ENCODE measurements around the gene TIMP4. TPM values are rescaled to one million over a fixed set of nuclear protein-coding genes. Genes with fewer than 3 reads are reported as not detected.

The TIMP4 gene
- polyA plus RNA-seq, 1 of the 3 experiments (the other 2 are of a cell fraction), result not detected

DNA sequence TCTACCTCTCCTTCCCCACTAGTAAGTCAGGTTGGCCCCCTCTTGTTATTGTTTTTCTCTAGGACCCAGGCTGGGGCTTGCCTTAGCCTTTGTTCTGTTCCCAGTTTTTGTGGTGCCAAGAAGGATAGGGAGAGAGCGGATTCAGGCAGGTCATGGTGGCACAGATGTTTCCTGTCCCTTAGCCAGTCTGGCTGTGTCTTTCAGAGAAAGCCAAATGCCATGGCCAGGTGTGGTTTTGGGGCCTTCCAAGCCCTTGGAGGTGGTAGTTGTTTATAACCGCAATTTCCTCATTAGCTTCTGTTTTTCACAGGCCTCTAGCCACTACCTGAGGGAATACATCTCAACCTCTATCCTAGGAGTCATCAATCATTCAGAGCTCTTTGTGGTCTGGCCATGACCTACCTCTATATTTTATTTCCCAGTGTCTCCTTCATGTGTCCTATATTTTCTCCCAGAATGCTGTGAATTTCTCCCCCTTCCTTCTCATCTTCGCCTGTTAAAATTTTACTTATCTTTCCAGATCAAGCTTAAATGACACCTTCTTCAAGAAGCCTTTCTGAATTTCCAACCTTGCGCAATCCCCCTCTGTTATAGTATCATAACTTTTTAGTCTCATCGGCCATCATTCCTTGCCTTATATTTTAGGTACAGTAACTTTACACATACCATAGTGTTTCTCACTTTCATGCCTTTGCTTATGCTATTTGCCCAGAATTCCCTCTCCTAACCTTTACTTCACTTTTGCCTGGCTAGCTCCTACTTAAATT is 38.2 kb downstream of the TIMP4 start (continued):
- no peak for TF ChIP-seq ZBTB33 (IDR thresholded peaks at IDR 0.05; ENCODE audit: borderline replicate concordance, low read depth)
- TF ChIP-seq FOXJ3 (CRISPR knock-in tag; IDR thresholded peaks at IDR 0.05), result no peak
- TF ChIP-seq MEF2A (IDR thresholded peaks at IDR 0.05; ENCODE audit: borderline replicate concordance, low read depth), result no peak

DNA sequence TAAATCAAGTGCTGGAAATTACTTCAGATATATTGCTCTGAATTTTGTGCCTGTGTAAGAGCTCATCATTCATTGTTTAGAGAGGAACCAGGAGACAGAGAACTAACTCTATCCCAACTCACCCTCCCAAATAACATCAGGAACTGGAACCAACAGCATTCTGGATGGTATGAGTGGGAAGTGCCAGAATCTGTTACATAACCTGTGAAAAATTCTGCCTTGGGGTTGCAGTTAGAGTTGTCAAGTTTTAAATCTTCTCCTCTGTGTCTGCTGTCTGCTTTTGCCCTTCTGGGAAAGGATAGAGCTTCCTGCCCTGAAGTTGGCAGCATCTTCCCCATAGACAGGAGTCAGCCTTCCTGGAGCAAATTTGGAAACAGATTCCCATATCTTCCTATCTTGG is 41.2 kb downstream of the TIMP4 start:
- H3K4me1 ChIP-seq (ENCODE audit: control insufficient read depth in 1 of 2, insufficient read depth in 2 of 2, low read depth in 1 of 2, low read length in 1 of 2), result no peaks in the 10 kb centered on the region; a peak in 1 of 4 replicates
- H4K20me1 ChIP-seq (ENCODE audit: insufficient read depth), result no peaks in the 10 kb centered on the region
- no peak overlapping the region for H3K4me2 ChIP-seq
- H3K79me2 ChIP-seq (ENCODE audit: insufficient read depth), result no peaks in the 10 kb centered on the region
- H3K9ac ChIP-seq, result no peak overlapping the region
- H3F3A ChIP-seq (replicated peaks; ENCODE audit: insufficient read depth), result no peaks in the 10 kb centered on the region
- no peak overlapping the region for H3K4me3 ChIP-seq (ENCODE audit: low read depth in 2 of 2, low read length in 1 of 2)
- no peak for TF ChIP-seq RFX5 (IDR thresholded peaks at IDR 0.05; ENCODE audit: low read length)
- TF ChIP-seq ELF1 (IDR thresholded peaks at IDR 0.05), result no peak
- TF ChIP-seq GABPA (IDR thresholded peaks at IDR 0.05; ENCODE audit: low read depth), result no peak
- CTCF ChIA-PET, result interaction anchor here (0.8 to 1.8 kb wide), 3 partner anchors 18 to 363 kb away, joined by 3 to 7 read pairs (median 4); no protein-coding TSS in a partner anchor
- POLR2A ChIA-PET, result no interaction called here
- no peaks in the 10 kb centered on the region for H3K9me3 ChIP-seq
- DNase-seq, result no peak
- H3K27ac ChIP-seq (ENCODE audit: low read depth in 2 of 2, low read length in 1 of 2), result no peak overlapping the region
- no peak overlapping the region for H2AFZ ChIP-seq (ENCODE audit: low read depth)
- no peaks in the 10 kb centered on the region for H3K9me2 ChIP-seq
- no peaks in the 10 kb centered on the region for H3K27me3 ChIP-seq (ENCODE audit: insufficient read depth)
- no peaks in the 10 kb centered on the region for H3K36me3 ChIP-seq (replicated peaks in 1 of 2; ENCODE audit: control insufficient read depth in 1 of 2, insufficient read depth in 2 of 2, low read length in 1 of 2)

DNA sequence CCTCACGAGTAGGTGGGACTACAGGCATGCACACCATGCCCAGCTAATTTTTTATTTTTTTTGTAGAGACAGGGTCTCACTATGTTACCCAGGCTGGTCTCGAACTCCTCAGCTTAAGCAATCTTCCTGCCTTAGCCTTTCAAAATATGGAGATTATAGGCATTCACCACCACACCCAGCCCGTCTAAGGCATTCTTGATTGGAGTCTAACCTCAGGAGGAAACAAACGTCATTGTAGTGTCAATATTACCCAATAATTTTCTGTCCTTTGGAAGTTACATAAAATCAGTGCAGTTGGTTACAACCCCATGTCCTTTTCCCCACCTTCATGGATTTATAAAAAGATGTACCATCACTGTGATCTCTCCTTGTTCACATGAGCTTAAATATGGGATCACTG is 41.8 kb downstream of the TIMP4 start:
- ChIA-PET CTCF (interaction anchor here (0.8 to 1.8 kb wide), 5 partner anchors 13 to 363 kb away, joined by 3 to 7 read pairs (median 4); no protein-coding TSS in a partner anchor), POLR2A (no interaction called here)

More for the DNA sequence above, 41.8 kb downstream of the TIMP4 start:
- Histone ChIP-seq H3K4me1 (ENCODE audit: control insufficient read depth in 1 of 2, insufficient read depth in 2 of 2, low read depth in 1 of 2, low read length in 1 of 2) (no peaks in the 10 kb centered on the region; a peak in 1 of 4 replicates), H3K9me3 (no peaks in the 10 kb centered on the region), H3K9ac (no peak overlapping the region), H2AFZ (ENCODE audit: low read depth) (no peak overlapping the region), H4K20me1 (ENCODE audit: insufficient read depth) (no peaks in the 10 kb centered on the region), H3K27ac (ENCODE audit: low read depth in 2 of 2, low read length in 1 of 2) (no peak overlapping the region), H3F3A (replicated peaks; ENCODE audit: insufficient read depth) (no peaks in the 10 kb centered on the region), H3K4me3 (ENCODE audit: low read depth in 2 of 2, low read length in 1 of 2) (no peak overlapping the region), H3K4me2 (no peak overlapping the region), H3K9me2 (no peaks in the 10 kb centered on the region), H3K79me2 (ENCODE audit: insufficient read depth) (no peaks in the 10 kb centered on the region), H3K27me3 (ENCODE audit: insufficient read depth) (no peaks in the 10 kb centered on the region), H3K36me3 (replicated peaks in 1 of 2; ENCODE audit: control insufficient read depth in 1 of 2, insufficient read depth in 2 of 2, low read length in 1 of 2) (no peaks in the 10 kb centered on the region)
- no peak for DNase-seq
- no peak for TF ChIP-seq MAX (IDR thresholded peaks at IDR 0.05; ENCODE audit: low read depth)
- no peak for TF ChIP-seq EP300 (IDR thresholded peaks at IDR 0.05; ENCODE audit: borderline replicate concordance in 1 of 2, low read depth in 1 of 2, low read length in 1 of 2)
- no peak for TF ChIP-seq ZBTB33 (IDR thresholded peaks at IDR 0.05; ENCODE audit: borderline replicate concordance, low read depth)
- no peak for TF ChIP-seq JUND (IDR thresholded peaks at IDR 0.05)
- TF ChIP-seq CHD2 (IDR thresholded peaks at IDR 0.05; ENCODE audit: low read length, partially characterized antibody), result no peak
- TF ChIP-seq NRF1 (IDR thresholded peaks at IDR 0.05; ENCODE audit: low read depth, low read length), result no peak
- TF ChIP-seq SMC3 (IDR thresholded peaks at IDR 0.05; ENCODE audit: low read depth, low read length), result no peak
- no peak for TF ChIP-seq FOSL2 (IDR thresholded peaks at IDR 0.05; ENCODE audit: borderline replicate concordance, low read depth)
- TF ChIP-seq GABPA (IDR thresholded peaks at IDR 0.05; ENCODE audit: low read depth), result no peak
- TF ChIP-seq YY1 (IDR thresholded peaks at IDR 0.05; ENCODE audit: low read depth), result no peak
- no peak for TF ChIP-seq NFIC (IDR thresholded peaks at IDR 0.05; ENCODE audit: borderline replicate concordance)
- TF ChIP-seq TEAD4 (IDR thresholded peaks at IDR 0.05; ENCODE audit: borderline replicate concordance, insufficient read depth), result no peak
- TF ChIP-seq TAF1 (IDR thresholded peaks at IDR 0.05; ENCODE audit: borderline replicate concordance, low read depth, low read length), result no peak
- TF ChIP-seq POLR2AphosphoS5 (IDR thresholded peaks at IDR 0.05; ENCODE audit: low read depth, low read length), result no peak
- TF ChIP-seq FOXM1 (IDR thresholded peaks at IDR 0.05; ENCODE audit: low read depth), result no peak
- WGBS (ENCODE audit: low lambda C conversion rate), result 20% methylated on average over 4 of the region's 4 CpGs

All from SK-N-SH (cell line).